ENCODE measurements around the gene CARD8.

CARD8 gene

GRCh38 chr19:48169939-48170803, 85.5 kb downstream of the CARD8 start, which contains the start of the genes LIG1 and ZSWIM9:
Gene LIG1, minus strand, starts transcription at chr19:48170344. Its CDS starts 4,778 bp downstream, at chr19:48165566.
Gene ZSWIM9, plus strand, starts transcription at chr19:48170680. Its CDS starts 1,123 bp downstream, at chr19:48171803.
- DNase-seq: peak; percentile 95 to 98 (median 98)

DNA sequence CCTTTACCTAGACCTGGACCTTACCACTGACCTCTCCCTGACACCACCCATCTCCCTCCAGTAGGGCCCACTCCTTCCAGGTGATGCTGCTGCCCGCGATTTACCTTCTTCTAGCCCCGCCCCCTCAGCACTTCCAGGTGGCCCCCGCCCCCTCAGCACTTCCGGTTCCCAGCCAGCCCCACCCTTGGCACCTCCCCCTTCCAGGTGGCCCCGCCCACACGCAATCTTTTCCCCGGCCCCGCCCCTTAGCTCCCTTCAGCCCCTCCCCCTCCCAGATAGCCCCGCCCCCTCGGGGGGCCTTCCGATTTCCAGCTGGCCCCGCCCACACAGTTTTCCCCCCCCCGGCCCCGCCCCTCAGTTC, 86.2 kb downstream of the CARD8 start:
- DNase-seq: peak; percentile 73 to 93 (median 83)

- DNase-seq: no peak
Observed at GRCh38 chr19:48168689-48169088, 87.0 kb downstream of the CARD8 start.

GRCh38 chr19:48158210-48158790, 97.4 kb downstream of the CARD8 start:
- no peak for DNase-seq

All from suppressor macrophage treated with lipopolysaccharide for 1 hour (primary cell).